ENCODE results near the gene SNTB2.

The SNTB2 gene

DNA sequence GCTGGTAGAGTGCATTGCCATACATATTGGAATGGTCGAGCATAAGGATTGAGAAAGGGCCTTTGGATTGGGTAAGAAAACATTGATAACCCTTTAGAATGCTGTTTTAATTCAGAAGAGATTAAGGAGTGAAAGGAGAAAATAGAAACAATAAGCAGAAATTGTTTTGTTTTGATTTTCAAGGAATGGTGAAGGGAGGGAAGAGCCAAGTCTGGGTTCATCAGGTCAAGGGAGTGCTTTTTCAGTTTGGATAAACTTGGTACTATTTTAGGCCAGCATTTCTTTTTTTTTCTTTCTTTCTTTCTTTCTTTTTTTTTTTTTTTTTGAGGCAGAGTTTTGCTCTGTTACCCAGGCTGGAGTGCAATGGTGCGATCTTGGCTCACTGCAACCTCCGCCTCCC lies 50.3 kb downstream of the SNTB2 start:
- H3K27ac ChIP-seq, result no peak overlapping the region
- TF ChIP-seq, protein P1, sequence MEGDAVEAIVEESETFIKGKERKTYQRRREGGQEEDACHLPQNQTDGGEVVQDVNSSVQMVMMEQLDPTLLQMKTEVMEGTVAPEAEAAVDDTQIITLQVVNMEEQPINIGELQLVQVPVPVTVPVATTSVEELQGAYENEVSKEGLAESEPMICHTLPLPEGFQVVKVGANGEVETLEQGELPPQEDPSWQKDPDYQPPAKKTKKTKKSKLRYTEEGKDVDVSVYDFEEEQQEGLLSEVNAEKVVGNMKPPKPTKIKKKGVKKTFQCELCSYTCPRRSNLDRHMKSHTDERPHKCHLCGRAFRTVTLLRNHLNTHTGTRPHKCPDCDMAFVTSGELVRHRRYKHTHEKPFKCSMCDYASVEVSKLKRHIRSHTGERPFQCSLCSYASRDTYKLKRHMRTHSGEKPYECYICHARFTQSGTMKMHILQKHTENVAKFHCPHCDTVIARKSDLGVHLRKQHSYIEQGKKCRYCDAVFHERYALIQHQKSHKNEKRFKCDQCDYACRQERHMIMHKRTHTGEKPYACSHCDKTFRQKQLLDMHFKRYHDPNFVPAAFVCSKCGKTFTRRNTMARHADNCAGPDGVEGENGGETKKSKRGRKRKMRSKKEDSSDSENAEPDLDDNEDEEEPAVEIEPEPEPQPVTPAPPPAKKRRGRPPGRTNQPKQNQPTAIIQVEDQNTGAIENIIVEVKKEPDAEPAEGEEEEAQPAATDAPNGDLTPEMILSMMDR (conservative IDR thresholded peaks at IDR 0.05), result no peak

DNA sequence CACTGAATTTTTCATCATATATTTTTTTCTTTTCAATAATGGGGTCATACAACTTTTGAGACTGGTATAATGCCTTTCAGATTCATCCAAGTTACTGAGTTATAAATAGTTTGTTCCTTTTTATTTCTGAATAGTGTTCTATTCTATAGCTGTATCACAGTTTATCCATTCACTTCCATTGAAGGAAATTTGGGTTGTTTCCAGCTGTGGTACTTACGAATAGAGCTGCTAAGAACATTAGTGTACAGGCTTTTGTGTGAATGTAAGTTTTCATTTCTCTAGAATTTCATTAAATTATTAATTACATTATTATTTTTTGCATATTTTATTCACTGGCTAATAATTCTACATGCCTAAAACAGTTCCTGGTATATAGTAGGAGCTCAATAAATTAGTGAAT lies 52.9 kb downstream of the SNTB2 start:
- H3K27ac ChIP-seq, result no peak overlapping the region
- TF ChIP-seq, protein P1 (conservative IDR thresholded peaks at IDR 0.05), result no peak

DNA sequence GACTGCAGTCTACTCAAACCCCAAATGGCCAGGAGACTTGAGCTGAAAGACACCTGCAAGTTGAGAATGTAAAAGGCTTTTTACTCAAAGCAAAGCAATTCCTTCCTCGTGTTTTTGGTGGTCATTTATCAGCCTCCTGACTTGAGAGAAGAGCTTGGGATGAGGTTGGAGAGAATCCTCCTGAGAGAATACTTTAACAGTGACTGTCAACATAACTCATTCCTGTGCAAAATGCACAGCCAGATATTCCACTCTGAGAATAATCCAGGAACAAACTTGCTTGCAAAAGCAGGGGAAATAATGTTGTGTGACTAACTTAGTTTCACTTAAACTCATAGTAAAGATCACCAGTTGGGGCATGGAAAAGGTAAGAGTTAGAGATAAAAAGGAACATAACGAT lies 53.4 kb downstream of the SNTB2 start:
- no peak overlapping the region for H3K27ac ChIP-seq
- TF ChIP-seq, protein P1 (conservative IDR thresholded peaks at IDR 0.05), result no peak

DNA sequence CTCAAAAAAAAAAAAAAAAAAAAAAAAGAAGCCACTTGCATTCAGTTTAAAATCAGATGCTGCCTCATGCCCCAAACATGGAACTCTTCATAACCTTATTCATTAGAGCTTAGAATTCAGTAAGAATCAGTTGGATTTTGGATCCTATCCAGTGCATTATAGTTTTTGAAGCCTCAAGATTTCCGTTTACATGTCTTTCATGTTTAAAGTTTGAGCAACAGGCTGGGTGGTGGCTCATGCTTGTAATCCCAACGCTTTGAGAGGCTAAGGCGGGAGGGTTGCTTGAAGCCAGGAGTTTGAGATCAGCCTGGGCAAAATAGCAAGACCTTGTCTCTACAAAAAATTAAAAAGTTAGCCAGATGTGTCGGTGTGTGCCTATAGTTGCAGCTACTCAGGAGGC lies 55.0 kb downstream of the SNTB2 start:
- H3K27ac ChIP-seq, result no peak overlapping the region
- TF ChIP-seq, protein P1 (conservative IDR thresholded peaks at IDR 0.05), result no peak

DNA sequence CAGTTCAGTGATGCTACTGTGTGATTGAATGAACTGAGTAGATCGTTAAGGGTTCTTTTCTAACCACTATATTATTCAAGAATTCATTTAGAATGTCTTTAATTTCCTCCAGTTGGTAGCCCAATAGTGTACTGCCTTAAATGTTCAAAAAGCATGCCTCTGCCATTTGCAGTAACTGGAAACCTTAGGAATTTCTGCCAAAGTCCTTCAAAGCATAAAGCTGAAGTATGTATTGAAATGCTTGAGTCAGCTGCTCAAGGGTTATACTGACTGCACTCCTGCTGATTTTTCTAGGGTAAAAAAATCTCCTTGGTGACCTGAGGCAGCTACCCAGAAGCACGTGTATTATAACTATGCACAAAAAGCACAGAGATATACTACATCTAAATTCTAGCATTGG lies 56.5 kb downstream of the SNTB2 start:
- TF ChIP-seq, protein P1 (conservative IDR thresholded peaks at IDR 0.05), result no peak
- peak overlapping the region; percentile 34 for H3K27ac ChIP-seq

DNA sequence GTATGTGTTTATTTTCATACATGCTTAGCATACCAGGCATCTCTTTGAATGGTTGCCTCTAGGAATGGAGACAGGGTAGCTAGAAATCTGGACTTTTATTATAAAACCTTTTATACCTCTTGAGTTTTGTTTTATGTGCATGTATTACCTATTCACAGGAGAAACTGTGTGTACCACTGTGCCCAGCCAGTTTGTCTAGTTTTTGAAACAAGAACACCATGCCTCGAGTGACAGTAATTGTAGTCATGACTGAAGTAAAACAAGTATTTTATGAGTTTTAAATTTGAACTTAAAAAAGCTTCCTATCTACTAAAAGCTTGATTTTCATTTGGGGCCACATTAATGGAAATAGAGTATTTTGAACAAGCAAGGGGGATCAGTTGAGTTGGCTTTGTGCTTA lies 57.4 kb downstream of the SNTB2 start:
- TF ChIP-seq, protein P1 (conservative IDR thresholded peaks at IDR 0.05), result no peak
- peak overlapping the region; percentile 34 for H3K27ac ChIP-seq

DNA sequence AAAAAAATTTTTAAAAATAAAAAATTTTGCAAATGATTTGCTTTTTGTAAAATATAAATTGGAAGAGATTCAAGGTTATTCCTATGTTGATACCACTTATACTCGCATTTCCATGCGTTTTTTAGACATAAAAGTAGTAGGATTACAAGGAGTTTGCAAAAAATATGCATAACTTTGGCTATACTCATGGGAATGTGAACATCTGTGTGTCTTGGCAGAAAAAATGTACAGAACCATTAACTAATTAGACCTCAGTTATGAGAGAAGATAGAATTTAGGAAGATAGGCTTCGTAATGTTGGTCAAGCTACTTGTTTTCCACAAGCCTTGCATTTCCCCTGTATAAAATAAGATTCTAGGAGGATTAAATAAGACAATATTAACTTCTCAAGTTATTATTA lies 63.1 kb downstream of the SNTB2 start:
- H3K27ac ChIP-seq, result no peak overlapping the region
- TF ChIP-seq, protein P1 (conservative IDR thresholded peaks at IDR 0.05), result no peak
